MCF 10A (cell line): Measurements from ENCODE around the gene SLC6A17. TPM values are rescaled to one million over a fixed set of nuclear protein-coding genes. Genes with fewer than 3 reads are reported as not detected.

Experiments
- BruUV-seq: library from RNA; stranded (reverse); fragments of 400-500 nt; replicated peaks from 2 replicates; lab custom pipeline; 2021; lab: Mats Ljungman, UMichigan
- CTCF ChIA-PET: fragments of 300-600 bp; sonication (Branson Sonifier 250); formaldehyde crosslinking; extraction: SDS; loops from one replicate; lab custom pipeline; 2021; ENCODE audit warnings: antibody characterized with exemption, inconsistent platforms; lab: Yijun Ruan, JAX
- POLR2A ChIA-PET: fragments of 300-600, 350-650 bp; sonication (Branson Sonifier 250); formaldehyde crosslinking; extraction: SDS; loops from one replicate; lab custom pipeline; 2020; ENCODE audit warnings: antibody characterized with exemption, inconsistent platforms; lab: Yijun Ruan, JAX
- DNase-seq: peaks from one replicate; pipeline ENCODE4 v3.0.0-alpha.2; 2018; ENCODE audit not compliant: unreplicated experiment
- H3K27ac Mint-ChIP-seq: one replicate; pipeline ENCODE4 v1.8.0; 2022; ENCODE audit warnings: mild to moderate bottlenecking, low read depth, mixed read lengths; ENCODE audit not compliant: unreplicated experiment
- H3K27me3 Mint-ChIP-seq: one replicate; pipeline ENCODE4 v1.8.0; 2022; ENCODE audit warnings: mixed read lengths; ENCODE audit not compliant: insufficient read depth, unreplicated experiment
- H3K36me3 Mint-ChIP-seq: one replicate; pipeline ENCODE4 v1.8.0; 2022; ENCODE audit warnings: mild to moderate bottlenecking, moderate library complexity, mixed read lengths; ENCODE audit not compliant: insufficient read depth, unreplicated experiment
- H3K4me1 Mint-ChIP-seq: one replicate; pipeline ENCODE4 v1.8.0; 2022; ENCODE audit warnings: mixed read lengths; ENCODE audit not compliant: insufficient read depth, unreplicated experiment
- H3K4me3 Mint-ChIP-seq: one replicate; pipeline ENCODE4 v1.8.0; 2022; ENCODE audit warnings: mild to moderate bottlenecking, moderate library complexity, mixed read lengths; ENCODE audit not compliant: unreplicated experiment
- H3K9me3 Mint-ChIP-seq: one replicate; pipeline ENCODE4 v1.8.0; 2022; ENCODE audit warnings: mixed read lengths; ENCODE audit not compliant: unreplicated experiment
- intact Hi-C: fragments of 100-400 bp; cut with micrococcal nuclease; formaldehyde crosslinking; loops from 2 replicates; pipeline ENCODE4 v1.14.1; 2022
- total RNA-seq: library from RNA; stranded (reverse); gene quantifications from 2 replicates; pipeline ENCODE4 v1.2.3, GENCODE V29; 2022
- TF ChIP-seq, protein P1 (sequence below): fragments of 200-600 bp; IDR thresholded peaks from one replicate; pipeline ENCODE4 v1.8.0; 2022; ENCODE audit warnings: antibody characterized with exemption, mild to moderate bottlenecking; ENCODE audit not compliant: unreplicated experiment

SLC6A17 gene
- total RNA-seq, 1 experiment from 2014 or later, result not detected

DNA sequence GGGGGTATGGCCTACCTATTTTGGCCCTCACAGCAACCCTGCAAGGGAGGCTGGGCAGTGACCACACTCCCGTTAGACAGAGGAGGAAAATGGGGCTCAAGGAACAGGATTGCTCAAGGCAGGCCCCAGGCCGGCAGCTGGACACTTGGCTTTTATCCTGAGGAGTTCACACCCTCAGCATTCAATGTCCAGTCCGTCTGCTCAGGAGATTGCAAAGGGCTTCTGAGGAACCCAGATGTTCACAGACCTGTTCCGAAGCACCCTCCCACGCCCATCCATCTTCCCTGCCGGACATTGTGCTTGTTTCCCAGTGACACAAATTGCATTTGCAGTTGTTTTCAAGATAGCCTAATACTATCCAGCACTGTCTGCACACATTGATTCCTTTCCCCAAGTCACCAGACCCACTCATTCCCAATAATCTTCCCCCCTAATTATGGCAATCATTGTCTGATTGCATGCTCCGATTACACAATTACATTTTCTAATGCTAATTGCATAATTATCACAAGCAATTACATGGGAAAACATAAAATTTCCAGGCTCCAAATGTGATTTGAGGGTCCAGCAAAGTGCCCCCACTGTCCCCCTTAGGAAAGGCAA, 42.3 kb upstream of the SLC6A17 start:
- Mint-ChIP-seq H3K27ac (no peak overlapping the region), H3K4me3 (no peak overlapping the region), H3K36me3 (peaks cover 6% of the 10 kb centered on the region), H3K27me3 (peaks cover 52% of the 10 kb centered on the region), H3K4me1 (no peaks in the 10 kb centered on the region), H3K9me3 (no peaks in the 10 kb centered on the region)
- no TSS peak for BruUV-seq
- CTCF ChIA-PET, result interaction anchor here (0.6 to 11.1 kb wide), 8 partner anchors 10 to 78 kb away, joined by 3 to 167 read pairs (median 10); no protein-coding TSS in a partner anchor
- TF ChIP-seq, protein P1, sequence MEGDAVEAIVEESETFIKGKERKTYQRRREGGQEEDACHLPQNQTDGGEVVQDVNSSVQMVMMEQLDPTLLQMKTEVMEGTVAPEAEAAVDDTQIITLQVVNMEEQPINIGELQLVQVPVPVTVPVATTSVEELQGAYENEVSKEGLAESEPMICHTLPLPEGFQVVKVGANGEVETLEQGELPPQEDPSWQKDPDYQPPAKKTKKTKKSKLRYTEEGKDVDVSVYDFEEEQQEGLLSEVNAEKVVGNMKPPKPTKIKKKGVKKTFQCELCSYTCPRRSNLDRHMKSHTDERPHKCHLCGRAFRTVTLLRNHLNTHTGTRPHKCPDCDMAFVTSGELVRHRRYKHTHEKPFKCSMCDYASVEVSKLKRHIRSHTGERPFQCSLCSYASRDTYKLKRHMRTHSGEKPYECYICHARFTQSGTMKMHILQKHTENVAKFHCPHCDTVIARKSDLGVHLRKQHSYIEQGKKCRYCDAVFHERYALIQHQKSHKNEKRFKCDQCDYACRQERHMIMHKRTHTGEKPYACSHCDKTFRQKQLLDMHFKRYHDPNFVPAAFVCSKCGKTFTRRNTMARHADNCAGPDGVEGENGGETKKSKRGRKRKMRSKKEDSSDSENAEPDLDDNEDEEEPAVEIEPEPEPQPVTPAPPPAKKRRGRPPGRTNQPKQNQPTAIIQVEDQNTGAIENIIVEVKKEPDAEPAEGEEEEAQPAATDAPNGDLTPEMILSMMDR, result no peak
- intact Hi-C loops, result no loop called here
- POLR2A ChIA-PET, result no interaction called here
- DNase-seq, result no peak

- peaks cover 6% of the 10 kb centered on the region for H3K36me3 Mint-ChIP-seq
- H3K9me3 Mint-ChIP-seq, result no peaks in the 10 kb centered on the region
- H3K27ac Mint-ChIP-seq, result no peak overlapping the region
- TF ChIP-seq, protein P1, result no peak
- H3K4me1 Mint-ChIP-seq, result no peaks in the 10 kb centered on the region
- DNase-seq, result no peak
- POLR2A ChIA-PET, result no interaction called here
- intact Hi-C loops, result no loop called here
- CTCF ChIA-PET, result interaction anchor here (0.8 to 11.1 kb wide), 2 partner anchors 21 to 63 kb away, joined by 3 to 167 read pairs; no protein-coding TSS in a partner anchor
- peaks cover 83% of the 10 kb centered on the region for H3K27me3 Mint-ChIP-seq
- BruUV-seq, result no TSS peak
- H3K4me3 Mint-ChIP-seq, result no peak overlapping the region
Measured at GRCh38 chr1:110111081-110111480, 39.2 kb upstream of the SLC6A17 start.

DNA sequence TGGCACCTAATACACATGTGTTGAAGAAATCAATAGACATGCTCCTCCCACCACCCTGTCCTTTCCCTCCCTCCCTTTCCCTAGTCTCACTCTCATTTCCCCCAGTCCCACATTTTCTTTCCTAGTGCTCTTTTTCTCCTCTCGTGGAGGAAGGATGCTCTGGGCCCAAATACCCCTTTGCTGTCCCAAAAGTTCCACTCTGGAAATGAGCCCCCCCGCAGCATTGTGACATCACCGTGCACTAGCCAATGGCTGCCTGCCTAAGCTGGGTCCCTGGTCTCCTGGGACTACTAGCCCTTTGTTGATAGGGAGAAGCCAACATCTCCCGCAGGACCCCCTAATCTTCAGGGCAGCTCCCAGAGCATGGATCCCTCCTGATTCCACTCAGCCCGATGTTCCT, 38.2 kb upstream of the SLC6A17 start, which contains the start of gene UBL4B:
TSS of gene UBL4B (plus strand) at position 301 of the 400 bp plus-strand sequence. CDS start at position 393, 92 bp downstream.
- TF ChIP-seq, protein P1, result no peak
- H3K9me3 Mint-ChIP-seq, result no peaks in the 10 kb centered on the region
- H3K36me3 Mint-ChIP-seq, result peaks cover 6% of the 10 kb centered on the region
- no peak within 1 kb of the TSS for H3K27ac Mint-ChIP-seq
- CTCF ChIA-PET, result interaction anchor here (1.8 to 2.8 kb wide), 2 partner anchors 24 to 58 kb away, joined by 9 to 10 read pairs; no protein-coding TSS in a partner anchor
- no TSS peak for BruUV-seq
- no peak for DNase-seq
- H3K4me1 Mint-ChIP-seq, result no peaks in the 10 kb centered on the region
- POLR2A ChIA-PET, result interaction anchor here (0.7 kb wide), 1 partner anchor 88 kb away, joined by 3 read pairs; no protein-coding TSS in a partner anchor
- peaks cover 85% of the 10 kb centered on the region for H3K27me3 Mint-ChIP-seq
- intact Hi-C loops, result no loop called here
- H3K4me3 Mint-ChIP-seq, result no peak within 1 kb of the TSS

GRCh38 chr1:110112656-110113055, 37.6 kb upstream of the SLC6A17 start:
- ChIA-PET CTCF (interaction anchor here (0.9 to 2.8 kb wide), 4 partner anchors 16 to 81 kb away, joined by 3 to 10 read pairs (median 8); no protein-coding TSS in a partner anchor), POLR2A (interaction anchor here (0.7 to 0.8 kb wide), 2 partner anchors 87 to 456 kb away, joined by 3 to 4 read pairs; no protein-coding TSS in a partner anchor)
- DNase-seq, result no peak
- H3K9me3 Mint-ChIP-seq, result no peaks in the 10 kb centered on the region
- H3K27me3 Mint-ChIP-seq, result peaks cover 84% of the 10 kb centered on the region
- H3K36me3 Mint-ChIP-seq, result peaks cover 6% of the 10 kb centered on the region
- TF ChIP-seq, protein P1, result no peak
- intact Hi-C loops, result no loop called here
- no peak overlapping the region for H3K27ac Mint-ChIP-seq
- BruUV-seq, result no TSS peak
- H3K4me1 Mint-ChIP-seq, result no peaks in the 10 kb centered on the region
- H3K4me3 Mint-ChIP-seq, result no peak overlapping the region
